Prostate gland (tissue), 2 donors: ENCODE data around the gene ANGPT4.

Source experiments
- CTCF ChIP-seq, 4 experiments: fragments of 200-600 bp in 2 of 4; fragments of 450-650 bp in 2 of 4; sonication (generic) in 2 of 4; IDR thresholded peaks; 1 replicate in 3 of 4; 2 replicates in 1 of 4; pipeline ENCODE4 v1.5.1; 2016 to 2019; ENCODE audit warnings: antibody characterized with exemption in 4 of 4, mild to moderate bottlenecking in 2 of 4, moderate library complexity in 2 of 4
- POLR2A ChIP-seq: fragments of 450-650 bp; IDR thresholded peaks from one replicate; pipeline ENCODE4 v1.6.1; 2016; ENCODE audit warnings: antibody characterized with exemption, mild to moderate bottlenecking
- POLR2AphosphoS5 ChIP-seq: sonication (generic); formaldehyde crosslinking; IDR thresholded peaks from one replicate; pipeline ENCODE4 v1.6.1; 2017; ENCODE audit warnings: antibody characterized with exemption

GRCh38 chr20:830011-830521 lies 86.1 kb downstream of the ANGPT4 start:
- TF ChIP-seq CTCF (IDR thresholded peaks at IDR 0.05) (no peak), POLR2AphosphoS5 (no peak), POLR2A (no peak)
